ENCODE measurements around the gene ARMC9. TPM values are rescaled to one million over a fixed set of nuclear protein-coding genes. Genes with fewer than 3 reads are reported as not detected.

The ARMC9 gene
- total and polyA plus RNA-seq, 2 donors from 2014 or later, result 7.3 to 18.2 TPM

DNA sequence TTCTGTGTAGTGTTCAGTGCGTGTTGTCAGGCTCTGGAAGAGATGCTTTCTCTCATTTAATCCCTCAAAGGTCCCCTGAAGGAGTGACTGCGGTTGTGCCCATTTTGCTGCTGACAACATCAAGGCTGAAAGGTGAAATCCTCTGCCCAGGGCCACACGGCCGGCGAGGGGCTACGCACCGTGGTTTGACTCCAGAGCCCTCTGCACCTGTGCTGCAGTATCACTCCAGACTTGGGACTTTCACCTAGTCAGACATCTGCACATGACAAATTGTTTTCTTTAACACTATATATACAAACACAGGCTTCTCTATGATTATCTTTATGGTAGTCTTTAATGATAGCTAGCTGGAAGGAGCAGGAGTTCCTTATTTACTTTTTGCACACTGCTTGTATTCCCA is 90.2 kb downstream of the ARMC9 start:
- no peaks in the 10 kb centered on the region for H3K27me3 ChIP-seq (ENCODE audit: control insufficient read depth, insufficient read depth, low read length)
- H3K9me3 ChIP-seq (ENCODE audit: control insufficient read depth in 2 of 3, insufficient read depth in 1 of 3, low read length in 3 of 3), result no peaks in the 10 kb centered on the region
- TF ChIP-seq, protein P1, sequence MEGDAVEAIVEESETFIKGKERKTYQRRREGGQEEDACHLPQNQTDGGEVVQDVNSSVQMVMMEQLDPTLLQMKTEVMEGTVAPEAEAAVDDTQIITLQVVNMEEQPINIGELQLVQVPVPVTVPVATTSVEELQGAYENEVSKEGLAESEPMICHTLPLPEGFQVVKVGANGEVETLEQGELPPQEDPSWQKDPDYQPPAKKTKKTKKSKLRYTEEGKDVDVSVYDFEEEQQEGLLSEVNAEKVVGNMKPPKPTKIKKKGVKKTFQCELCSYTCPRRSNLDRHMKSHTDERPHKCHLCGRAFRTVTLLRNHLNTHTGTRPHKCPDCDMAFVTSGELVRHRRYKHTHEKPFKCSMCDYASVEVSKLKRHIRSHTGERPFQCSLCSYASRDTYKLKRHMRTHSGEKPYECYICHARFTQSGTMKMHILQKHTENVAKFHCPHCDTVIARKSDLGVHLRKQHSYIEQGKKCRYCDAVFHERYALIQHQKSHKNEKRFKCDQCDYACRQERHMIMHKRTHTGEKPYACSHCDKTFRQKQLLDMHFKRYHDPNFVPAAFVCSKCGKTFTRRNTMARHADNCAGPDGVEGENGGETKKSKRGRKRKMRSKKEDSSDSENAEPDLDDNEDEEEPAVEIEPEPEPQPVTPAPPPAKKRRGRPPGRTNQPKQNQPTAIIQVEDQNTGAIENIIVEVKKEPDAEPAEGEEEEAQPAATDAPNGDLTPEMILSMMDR (IDR thresholded peaks at IDR 0.05; ENCODE audit: borderline replicate concordance, extremely low read depth, insufficient read depth), result no peak
- intact Hi-C loops (cut with DNase I), result no loop called here
- no peak for DNase-seq
- H3K27ac ChIP-seq (ENCODE audit: low read depth in 2 of 2, low read length in 2 of 2), result no peak overlapping the region
- no peak overlapping the region for H3K4me3 ChIP-seq (ENCODE audit: low read length in 3 of 3)
- H3K4me1 ChIP-seq (ENCODE audit: control insufficient read depth in 2 of 3, insufficient read depth in 2 of 3, low read depth in 1 of 3, low read length in 3 of 3), result no peaks in the 10 kb centered on the region
- H3K36me3 ChIP-seq (ENCODE audit: control insufficient read depth in 2 of 3, insufficient read depth in 3 of 3, low read length in 3 of 3), result peaks cover 0 to 4% (median 2%) of the 10 kb centered on the region in 3 donors
- no peak for FAIRE-seq
- H3K9ac ChIP-seq (ENCODE audit: low read length in 3 of 3), result no peak overlapping the region

DNA sequence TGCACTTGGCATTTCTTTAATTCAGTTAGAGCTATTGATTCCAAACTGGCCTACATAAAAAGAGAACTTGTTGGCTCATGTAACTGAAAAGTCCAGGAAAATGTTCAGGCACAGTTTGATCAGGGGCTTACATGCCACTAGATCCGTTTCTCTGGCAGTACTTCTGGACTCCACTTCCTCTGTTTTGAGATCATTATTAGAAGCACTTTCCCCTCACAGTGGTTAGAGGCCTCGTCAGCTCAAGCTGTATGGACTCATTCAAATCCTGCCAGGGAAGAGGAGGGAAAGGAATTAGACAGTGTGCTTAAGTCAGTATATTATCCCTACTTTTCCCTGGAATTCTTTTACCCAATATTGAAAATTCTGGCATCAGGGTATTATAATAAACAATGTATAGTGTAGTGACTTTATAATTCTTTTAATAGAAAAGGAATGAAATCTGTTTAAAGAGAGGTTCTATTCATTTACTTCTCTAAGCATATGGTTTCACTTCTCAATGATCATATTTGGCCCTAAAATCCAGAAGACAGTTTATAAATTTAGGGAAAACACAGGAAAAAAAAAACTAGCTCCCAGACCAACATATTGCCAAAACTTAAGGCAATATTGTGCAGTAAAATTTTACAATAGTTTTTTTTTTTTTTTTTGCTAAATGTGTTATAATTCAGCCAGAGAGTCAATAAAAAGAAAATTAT is 92.0 kb downstream of the ARMC9 start:
- intact Hi-C loops (cut with DNase I), result no loop called here
- FAIRE-seq (no peak), DNase-seq (no peak)
- no peaks in the 10 kb centered on the region for H3K4me1 ChIP-seq (ENCODE audit: control insufficient read depth in 2 of 3, insufficient read depth in 2 of 3, low read depth in 1 of 3, low read length in 3 of 3)
- H3K9ac ChIP-seq (ENCODE audit: low read length in 3 of 3), result no peak overlapping the region
- H3K36me3 ChIP-seq (ENCODE audit: control insufficient read depth in 2 of 3, insufficient read depth in 3 of 3, low read length in 3 of 3), result peaks cover 0 to 4% (median 2%) of the 10 kb centered on the region in 3 donors
- H3K4me3 ChIP-seq (ENCODE audit: low read length in 3 of 3), result no peak overlapping the region
- H3K27ac ChIP-seq (ENCODE audit: low read depth in 2 of 2, low read length in 2 of 2), result no peak overlapping the region
- H3K27me3 ChIP-seq (ENCODE audit: control insufficient read depth, insufficient read depth, low read length), result no peaks in the 10 kb centered on the region
- TF ChIP-seq, protein P1 (IDR thresholded peaks at IDR 0.05; ENCODE audit: borderline replicate concordance, extremely low read depth, insufficient read depth), result no peak
- H3K9me3 ChIP-seq (ENCODE audit: control insufficient read depth in 2 of 3, insufficient read depth in 1 of 3, low read length in 3 of 3), result no peaks in the 10 kb centered on the region

DNA sequence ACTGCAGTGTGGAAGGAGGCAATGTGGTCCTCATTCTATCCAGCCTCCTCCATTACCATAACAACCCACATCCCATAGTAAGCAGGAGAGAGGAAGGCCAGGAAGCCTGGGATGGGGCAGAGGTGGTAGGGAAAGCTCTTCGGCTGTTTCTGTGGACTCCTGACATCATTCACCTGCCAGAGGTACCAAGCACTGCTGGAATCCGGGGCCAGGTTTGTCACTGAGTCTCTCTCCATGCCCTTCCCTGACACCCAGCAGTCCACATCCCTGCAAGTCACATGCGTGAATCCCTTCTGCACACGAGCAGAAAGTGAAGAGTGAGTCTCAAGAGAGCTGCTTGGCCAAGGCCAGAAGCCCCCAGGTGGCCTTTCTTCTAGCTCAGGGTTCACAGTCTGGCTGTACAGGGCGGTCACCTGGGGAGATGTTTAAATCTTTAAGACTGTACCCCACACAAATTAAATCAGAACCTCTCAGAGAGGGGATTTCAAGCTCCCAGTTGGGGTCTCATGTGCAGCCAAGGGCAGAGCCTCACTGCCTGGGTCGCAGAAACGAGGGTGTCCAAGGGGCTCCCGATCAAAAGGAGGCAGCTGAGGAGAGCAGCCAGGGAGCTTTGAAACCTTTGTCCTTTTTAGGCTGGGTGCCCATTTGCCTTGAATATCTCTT is 94.2 kb downstream of the ARMC9 start:
- Histone ChIP-seq H3K27ac (ENCODE audit: low read depth in 2 of 2, low read length in 2 of 2) (no peak overlapping the region), H3K4me1 (ENCODE audit: control insufficient read depth in 2 of 3, insufficient read depth in 2 of 3, low read depth in 1 of 3, low read length in 3 of 3) (no peaks in the 10 kb centered on the region), H3K9ac (ENCODE audit: low read length in 3 of 3) (no peak overlapping the region), H3K4me3 (ENCODE audit: low read length in 3 of 3) (no peak overlapping the region), H3K27me3 (ENCODE audit: control insufficient read depth, insufficient read depth, low read length) (no peaks in the 10 kb centered on the region), H3K36me3 (ENCODE audit: control insufficient read depth in 2 of 3, insufficient read depth in 3 of 3, low read length in 3 of 3) (peaks cover 0 to 2% (median 0%) of the 10 kb centered on the region in 3 donors), H3K9me3 (ENCODE audit: control insufficient read depth in 2 of 3, insufficient read depth in 1 of 3, low read length in 3 of 3) (no peaks in the 10 kb centered on the region)
- intact Hi-C loops (cut with DNase I), result no loop called here
- FAIRE-seq, result no peak
- DNase-seq, result no peak
- TF ChIP-seq, protein P1 (IDR thresholded peaks at IDR 0.05; ENCODE audit: borderline replicate concordance, extremely low read depth, insufficient read depth), result no peak
